ENCODE measurements around the gene CXCL13.

DNA sequence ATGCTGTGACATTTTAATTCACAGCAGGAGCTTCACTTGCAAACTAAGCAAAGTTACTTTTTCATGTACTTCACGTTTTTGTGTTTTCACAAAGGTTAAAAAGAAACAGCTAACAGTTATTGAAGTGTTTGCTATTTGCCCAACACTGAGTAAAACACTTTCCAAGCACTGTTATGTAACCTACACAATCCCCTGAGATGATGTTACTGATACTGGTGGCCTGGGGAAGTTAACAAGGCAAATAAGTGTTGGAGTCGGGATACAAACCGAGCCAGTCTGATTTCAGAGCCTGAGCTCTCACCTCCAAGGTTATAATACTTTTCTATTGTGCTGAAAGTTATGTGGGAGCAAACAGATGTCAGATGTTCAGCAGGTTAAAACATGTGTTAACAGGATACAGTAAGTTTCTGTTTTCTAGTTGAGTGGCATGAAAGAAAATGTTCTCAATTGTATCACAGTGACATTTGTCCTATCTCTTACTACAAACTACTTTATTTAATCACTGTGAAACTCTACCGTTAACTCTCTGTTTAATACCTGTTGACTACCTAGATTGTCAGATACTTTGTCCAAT is 3.9 kb upstream of the CXCL13 start:
- TF ChIP-seq POLR2A (IDR thresholded peaks at IDR 0.05; ENCODE audit: control extremely low read depth in 1 of 2, low read depth in 2 of 2, low read length in 2 of 2) (no peak), CTCF (IDR thresholded peaks at IDR 0.05; ENCODE audit: control extremely low read depth in 1 of 3, insufficient read depth in 1 of 3, low read depth in 1 of 3, low read length in 3 of 3) (no peak)

Data from H1 (cell line).